Gastroesophageal sphincter (tissue), 4 donors: Measurements from ENCODE around the gene F2R. TPM values are rescaled to one million over a fixed set of nuclear protein-coding genes. Genes with fewer than 3 reads are reported as not detected.

Source experiments
- ATAC-seq: fragments of 150-250 bp; one replicate; pipeline ENCODE4 v1.9.1; 2016; ENCODE audit warnings: mild to moderate bottlenecking, moderate library complexity
- H3K27ac ChIP-seq, 4 donors: fragments of 200-600 bp; sonication (generic) in 3 of 4; 1 replicate in 3 of 4; 2 replicates in 1 of 4; pipeline ENCODE4 v1.5.1; 2016 to 2019
- H3K27me3 ChIP-seq: fragments of 200-600 bp; sonication (generic); one replicate; pipeline ENCODE4 v1.5.1; 2019
- H3K36me3 ChIP-seq, 2 donors: fragments of 200-600 bp; sonication (generic); one replicate each; pipeline ENCODE4 v1.5.1; 2019; ENCODE audit warnings: control low read depth in 1 of 2
- H3K4me1 ChIP-seq, 3 donors: fragments of 200-600 bp; sonication (generic); 1 replicate in 2 of 3; 2 replicates in 1 of 3; pipeline ENCODE4 v1.5.1; 2016 to 2019; ENCODE audit warnings: control low read depth in 2 of 3
- H3K4me3 ChIP-seq, 2 donors: fragments of 200-600 bp; sonication (generic); one replicate each; pipeline ENCODE4 v1.5.1; 2019; ENCODE audit warnings: mild to moderate bottlenecking in 1 of 2, moderate library complexity in 1 of 2
- H3K9me3 ChIP-seq, 3 donors: fragments of 200-600 bp; sonication (generic); one replicate each; pipeline ENCODE4 v1.5.1; 2017 to 2019; ENCODE audit warnings: control low read depth in 2 of 3
- EP300 ChIP-seq: sonication (generic); formaldehyde crosslinking; IDR thresholded peaks from one replicate; pipeline ENCODE4 v1.6.1; 2017; ENCODE audit warnings: antibody characterized with exemption, mild to moderate bottlenecking
- POLR2A ChIP-seq, 2 donors: fragments of 450-650 bp; IDR thresholded peaks; one replicate each; pipeline ENCODE4 v1.6.1; 2017; ENCODE audit warnings: antibody characterized with exemption in 2 of 2, mild to moderate bottlenecking in 2 of 2, moderate library complexity in 1 of 2
- POLR2AphosphoS5 ChIP-seq: sonication (generic); formaldehyde crosslinking; IDR thresholded peaks from one replicate; pipeline ENCODE4 v1.6.1; 2017; ENCODE audit warnings: antibody characterized with exemption
- WGBS, 2 donors: methylation state at CpG; one replicate each; pipeline ENCODE4 v1.1.5; 2018; ENCODE audit warnings: low coverage in 1 of 2; 5-methylcytosine and 5-hydroxymethylcytosine counted together
- total RNA-seq, 4 donors: library from RNA; depleted of rRNA; stranded (reverse); fragments of >200 nt; gene quantifications; one replicate each; pipeline ENCODE4 v1.1.0, GENCODE V29; 2016
- TF ChIP-seq, protein P1 (sequence below), 4 experiments: fragments of 200-600 bp in 2 of 4; fragments of 450-650 bp in 2 of 4; sonication (generic) in 1 of 4; IDR thresholded peaks; one replicate each; pipeline ENCODE4 v1.5.1; 2017 to 2019; ENCODE audit warnings: antibody characterized with exemption in 4 of 4, mild to moderate bottlenecking in 2 of 4, moderate library complexity in 2 of 4

F2R gene
- total RNA-seq, 4 donors from 2014 or later: 7.5 to 20.9 (median 11.3) TPM

DNA sequence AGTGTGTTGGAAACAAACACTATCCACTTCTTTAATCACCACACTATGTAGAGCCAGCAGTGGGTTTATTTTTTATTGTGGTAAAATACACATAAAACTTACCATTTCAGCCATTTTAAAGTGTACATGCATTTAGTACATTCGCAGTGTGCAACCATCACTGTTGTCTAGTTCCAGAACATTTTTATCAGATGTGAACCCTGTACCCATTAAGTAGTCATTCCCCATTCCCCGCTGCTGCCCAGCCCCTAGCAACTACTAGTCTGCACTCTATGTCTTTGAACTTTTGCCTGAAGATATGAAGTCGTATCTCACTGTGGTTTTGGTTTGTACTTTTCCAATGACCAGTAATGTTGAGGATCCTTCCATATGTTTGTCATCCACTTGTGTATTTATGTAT lies 30.2 kb upstream of the F2R start:
- Histone ChIP-seq H3K9me3 (no peaks in the 10 kb centered on the region), H3K27me3 (no peaks in the 10 kb centered on the region), H3K4me1 (peaks cover 0 to 1% (median 0%) of the 10 kb centered on the region in 3 donors), H3K36me3 (no peaks in the 10 kb centered on the region), H3K4me3 (no peak overlapping the region), H3K27ac (no peak overlapping the region)
- TF ChIP-seq POLR2AphosphoS5 (no peak), POLR2A (IDR thresholded peaks at IDR 0.05) (no peak), EP300 (no peak)
- TF ChIP-seq, protein P1, sequence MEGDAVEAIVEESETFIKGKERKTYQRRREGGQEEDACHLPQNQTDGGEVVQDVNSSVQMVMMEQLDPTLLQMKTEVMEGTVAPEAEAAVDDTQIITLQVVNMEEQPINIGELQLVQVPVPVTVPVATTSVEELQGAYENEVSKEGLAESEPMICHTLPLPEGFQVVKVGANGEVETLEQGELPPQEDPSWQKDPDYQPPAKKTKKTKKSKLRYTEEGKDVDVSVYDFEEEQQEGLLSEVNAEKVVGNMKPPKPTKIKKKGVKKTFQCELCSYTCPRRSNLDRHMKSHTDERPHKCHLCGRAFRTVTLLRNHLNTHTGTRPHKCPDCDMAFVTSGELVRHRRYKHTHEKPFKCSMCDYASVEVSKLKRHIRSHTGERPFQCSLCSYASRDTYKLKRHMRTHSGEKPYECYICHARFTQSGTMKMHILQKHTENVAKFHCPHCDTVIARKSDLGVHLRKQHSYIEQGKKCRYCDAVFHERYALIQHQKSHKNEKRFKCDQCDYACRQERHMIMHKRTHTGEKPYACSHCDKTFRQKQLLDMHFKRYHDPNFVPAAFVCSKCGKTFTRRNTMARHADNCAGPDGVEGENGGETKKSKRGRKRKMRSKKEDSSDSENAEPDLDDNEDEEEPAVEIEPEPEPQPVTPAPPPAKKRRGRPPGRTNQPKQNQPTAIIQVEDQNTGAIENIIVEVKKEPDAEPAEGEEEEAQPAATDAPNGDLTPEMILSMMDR (IDR thresholded peaks at IDR 0.05): no peak
- ATAC-seq: no peak
- WGBS, 2 donors: 98 to 100% methylated on average over 2 to 3 of the region's 3 CpGs

GRCh38 chr5:76688212-76688611 lies 27.7 kb upstream of the F2R start:
- WGBS, 2 donors: 86 to 90% methylated on average over 1 of the region's 1 CpG
- Histone ChIP-seq H3K9me3 (no peaks in the 10 kb centered on the region), H3K27ac (no peak overlapping the region)

DNA sequence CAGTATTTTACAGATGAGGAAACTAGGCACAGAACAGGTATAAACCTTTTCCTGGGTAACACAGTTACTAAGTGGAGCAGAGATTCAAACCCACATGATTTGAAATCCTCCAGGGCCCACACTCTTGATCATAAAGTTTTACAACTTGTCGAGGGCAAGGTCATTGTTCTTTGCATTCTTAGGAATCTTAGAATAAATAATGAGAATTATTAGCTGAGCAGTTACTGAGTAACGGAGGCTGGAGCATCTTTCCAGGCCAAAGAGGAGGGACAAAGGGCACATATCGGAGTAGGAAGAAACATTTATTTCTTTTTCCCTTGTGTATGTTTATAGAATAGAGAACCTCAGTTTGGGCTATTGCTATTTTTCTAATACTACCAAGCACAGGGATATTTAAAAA lies 27.1 kb upstream of the F2R start:
- ATAC-seq: no peak
- no peak for TF ChIP-seq POLR2A (IDR thresholded peaks at IDR 0.05)
- no peak for TF ChIP-seq EP300
- Histone ChIP-seq H3K4me3 (no peak overlapping the region), H3K4me1 (peaks cover 0 to 16% (median 3%) of the 10 kb centered on the region in 3 donors), H3K27me3 (no peaks in the 10 kb centered on the region), H3K9me3 (no peaks in the 10 kb centered on the region), H3K27ac (no peak overlapping the region), H3K36me3 (no peaks in the 10 kb centered on the region)
- 40 to 92% methylated on average over 1 to 3 of the region's 3 CpGs for WGBS, 2 donors

More at GRCh38 chr5:76688212-76688611, 27.7 kb upstream of the F2R start:
- no peak for TF ChIP-seq POLR2AphosphoS5
- no peak for TF ChIP-seq POLR2A (IDR thresholded peaks at IDR 0.05)
- TF ChIP-seq EP300: no peak
- TF ChIP-seq, protein P1 (IDR thresholded peaks at IDR 0.05): no peak
- no peaks in the 10 kb centered on the region for H3K27me3 ChIP-seq
- no peaks in the 10 kb centered on the region for H3K36me3 ChIP-seq
- peaks cover 0 to 16% (median 3%) of the 10 kb centered on the region in 3 donors for H3K4me1 ChIP-seq
- no peak for ATAC-seq
- no peak overlapping the region for H3K4me3 ChIP-seq

GRCh38 chr5:76689321-76690036 lies 26.4 kb upstream of the F2R start:
- Histone ChIP-seq H3K27ac (no peak overlapping the region), H3K4me3 (no peak overlapping the region), H3K27me3 (no peaks in the 10 kb centered on the region), H3K4me1 (peaks cover 0 to 16% (median 3%) of the 10 kb centered on the region in 3 donors), H3K9me3 (no peaks in the 10 kb centered on the region), H3K36me3 (no peaks in the 10 kb centered on the region)
- ATAC-seq: no peak
- WGBS, 2 donors: 72 to 86% methylated on average over 3 of the region's 3 CpGs
- TF ChIP-seq POLR2A (IDR thresholded peaks at IDR 0.05): no peak
- TF ChIP-seq, protein P1 (IDR thresholded peaks at IDR 0.05): no peak
- no peak for TF ChIP-seq POLR2AphosphoS5
- TF ChIP-seq EP300: no peak

GRCh38 chr5:76690037-76690679 lies 25.8 kb upstream of the F2R start:
- Histone ChIP-seq H3K4me1 (peaks cover 0 to 16% (median 3%) of the 10 kb centered on the region in 3 donors), H3K27me3 (no peaks in the 10 kb centered on the region), H3K27ac (no peak overlapping the region), H3K4me3 (no peak overlapping the region), H3K36me3 (no peaks in the 10 kb centered on the region), H3K9me3 (no peaks in the 10 kb centered on the region)
- TF ChIP-seq POLR2AphosphoS5 (no peak), POLR2A (IDR thresholded peaks at IDR 0.05) (no peak), EP300 (no peak)
- TF ChIP-seq, protein P1 (IDR thresholded peaks at IDR 0.05): no peak
- 86 to 87% methylated on average over 1 to 2 of the region's 3 CpGs for WGBS, 2 donors
- no peak for ATAC-seq
